Right atrium auricular region (tissue), 2 donors: Measurements from ENCODE around the gene TMEM135. TPM values are rescaled to one million over a fixed set of nuclear protein-coding genes. Genes with fewer than 3 reads are reported as not detected.

Experiments used
- DNase-seq: peaks from one replicate; pipeline ENCODE4 v3.0.0-alpha.2; 2019; ENCODE audit warnings: low spot score
- H3K27ac ChIP-seq, 2 donors: fragments of 200-600 bp; sonication (generic); 1 replicate in 1 of 2; 2 replicates in 1 of 2; pipeline ENCODE4 v1.5.1; 2016 to 2019
- H3K27me3 ChIP-seq, 2 donors: fragments of 200-600 bp; sonication (generic); one replicate each; pipeline versions ENCODE4 v1.5.1 to v1.6.0; 2017 to 2019
- H3K36me3 ChIP-seq: fragments of 200-600 bp; sonication (generic); one replicate; pipeline ENCODE4 v1.5.1; 2016
- H3K4me1 ChIP-seq, 2 donors: fragments of 200-600 bp; sonication (generic); one replicate each; pipeline versions ENCODE4 v1.5.1 to v1.6.0; 2017 to 2019
- H3K4me3 ChIP-seq, 2 donors: fragments of 200-600 bp; sonication (generic); 1 replicate in 1 of 2; 2 replicates in 1 of 2; pipeline ENCODE4 v1.5.1; 2017 to 2019; ENCODE audit warnings: mild to moderate bottlenecking in 1 of 2, moderate library complexity in 1 of 2
- H3K9me3 ChIP-seq, 2 donors: fragments of 200-600 bp; sonication (generic); one replicate each; pipeline ENCODE4 v1.5.1; 2019
- total RNA-seq, 2 donors: library from RNA; depleted of rRNA; stranded (reverse); fragments of >200 nt; gene quantifications; one replicate each; pipeline ENCODE4 v1.1.0, GENCODE V29; 2016
- TF ChIP-seq, protein P1 (sequence below), 2 donors: fragments of 200-600 bp; sonication (generic); IDR thresholded peaks; one replicate each; pipeline ENCODE4 v1.5.1; 2019; ENCODE audit warnings: antibody characterized with exemption in 2 of 2

Gene TMEM135
- total RNA-seq, 2 donors from 2014 or later: 12.2 to 13.0 TPM

DNA sequence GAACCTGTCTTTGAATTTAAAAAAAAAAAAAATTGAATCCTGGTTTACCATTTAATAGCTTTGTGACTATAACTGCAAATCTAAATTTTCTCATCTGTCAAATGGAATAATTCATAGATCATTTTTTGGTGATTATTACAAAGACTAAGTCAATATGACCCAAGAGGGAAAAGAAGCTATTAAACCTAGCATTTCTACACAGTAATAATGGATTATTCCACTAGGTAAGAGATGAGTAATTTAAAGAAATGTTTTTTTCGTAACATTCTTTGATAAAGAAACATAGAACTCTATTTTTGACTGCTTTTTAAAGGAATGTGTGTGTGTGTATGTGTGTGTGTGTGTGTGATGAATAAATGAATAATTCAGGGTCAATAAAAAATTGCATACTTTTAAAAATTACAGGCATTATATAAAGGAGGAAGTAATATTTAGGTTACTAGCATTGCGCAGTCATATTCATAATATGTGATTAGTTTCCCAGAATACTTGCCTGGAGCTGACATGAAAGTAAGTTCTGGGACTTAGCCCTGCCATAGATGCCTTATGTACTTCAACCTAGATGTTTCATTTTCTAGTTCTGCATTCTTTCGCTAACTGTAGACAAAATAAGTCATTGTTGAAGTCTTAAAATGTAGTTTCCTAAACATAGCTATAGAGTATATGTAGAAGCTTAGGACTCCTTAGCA is 72.9 kb downstream of the TMEM135 start:
- Histone ChIP-seq H3K9me3 (no peaks in the 10 kb centered on the region), H3K4me1 (peaks cover 0 to 8% of the 10 kb centered on the region in 2 donors), H3K4me3 (no peak overlapping the region), H3K27ac (no peak overlapping the region), H3K27me3 (no peaks in the 10 kb centered on the region), H3K36me3 (no peaks in the 10 kb centered on the region)
- no peak for DNase-seq
- TF ChIP-seq, protein P1, sequence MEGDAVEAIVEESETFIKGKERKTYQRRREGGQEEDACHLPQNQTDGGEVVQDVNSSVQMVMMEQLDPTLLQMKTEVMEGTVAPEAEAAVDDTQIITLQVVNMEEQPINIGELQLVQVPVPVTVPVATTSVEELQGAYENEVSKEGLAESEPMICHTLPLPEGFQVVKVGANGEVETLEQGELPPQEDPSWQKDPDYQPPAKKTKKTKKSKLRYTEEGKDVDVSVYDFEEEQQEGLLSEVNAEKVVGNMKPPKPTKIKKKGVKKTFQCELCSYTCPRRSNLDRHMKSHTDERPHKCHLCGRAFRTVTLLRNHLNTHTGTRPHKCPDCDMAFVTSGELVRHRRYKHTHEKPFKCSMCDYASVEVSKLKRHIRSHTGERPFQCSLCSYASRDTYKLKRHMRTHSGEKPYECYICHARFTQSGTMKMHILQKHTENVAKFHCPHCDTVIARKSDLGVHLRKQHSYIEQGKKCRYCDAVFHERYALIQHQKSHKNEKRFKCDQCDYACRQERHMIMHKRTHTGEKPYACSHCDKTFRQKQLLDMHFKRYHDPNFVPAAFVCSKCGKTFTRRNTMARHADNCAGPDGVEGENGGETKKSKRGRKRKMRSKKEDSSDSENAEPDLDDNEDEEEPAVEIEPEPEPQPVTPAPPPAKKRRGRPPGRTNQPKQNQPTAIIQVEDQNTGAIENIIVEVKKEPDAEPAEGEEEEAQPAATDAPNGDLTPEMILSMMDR (IDR thresholded peaks at IDR 0.05): no peak

DNA sequence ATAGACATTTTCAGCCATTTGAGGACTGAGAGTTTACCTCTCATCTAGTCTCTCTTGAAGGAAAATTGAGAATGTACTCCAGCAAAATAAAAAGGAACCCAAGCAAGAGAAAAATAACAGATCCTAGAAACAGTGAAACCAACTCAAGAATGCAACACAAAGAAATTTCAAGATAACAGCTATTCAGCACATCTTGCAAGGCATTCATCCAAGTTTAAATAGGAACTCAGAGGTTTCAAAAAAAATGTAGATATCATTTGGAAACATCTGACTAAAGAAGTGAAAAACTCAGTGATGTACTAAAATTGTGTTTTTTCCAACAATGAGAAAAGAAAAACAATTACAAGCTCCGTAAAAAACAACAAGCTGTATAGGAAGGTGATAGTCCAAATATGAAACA is 76.4 kb downstream of the TMEM135 start:
- DNase-seq: no peak
- TF ChIP-seq, protein P1 (IDR thresholded peaks at IDR 0.05): no peak
- no peak overlapping the region for H3K27ac ChIP-seq
- H3K4me1 ChIP-seq: peaks cover 0 to 8% of the 10 kb centered on the region in 2 donors
- H3K9me3 ChIP-seq: no peaks in the 10 kb centered on the region
- no peak overlapping the region for H3K4me3 ChIP-seq
- no peaks in the 10 kb centered on the region for H3K27me3 ChIP-seq
- H3K36me3 ChIP-seq: no peaks in the 10 kb centered on the region

DNA sequence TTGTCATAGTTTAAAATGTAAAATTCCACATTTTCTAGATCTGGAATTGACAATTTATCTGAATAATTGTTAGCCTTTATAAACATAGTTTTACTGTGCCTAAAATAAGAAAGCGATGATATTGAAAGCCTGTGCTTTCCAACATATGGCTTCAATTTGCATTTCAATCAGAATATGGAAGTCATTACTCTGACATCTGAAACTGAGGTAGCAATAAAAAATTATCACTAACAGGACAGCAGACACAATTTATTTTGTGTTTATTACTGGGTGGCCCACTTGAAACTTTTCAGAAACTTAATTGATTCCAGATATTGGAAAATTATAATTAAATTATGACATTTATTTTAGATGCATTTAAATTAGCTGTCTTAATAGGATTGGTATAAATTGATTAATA is 78.5 kb downstream of the TMEM135 start:
- Histone ChIP-seq H3K36me3 (no peaks in the 10 kb centered on the region), H3K27me3 (no peaks in the 10 kb centered on the region), H3K4me3 (no peak overlapping the region), H3K9me3 (no peaks in the 10 kb centered on the region), H3K27ac (no peak overlapping the region), H3K4me1 (peaks cover 0 to 8% of the 10 kb centered on the region in 2 donors)
- TF ChIP-seq, protein P1 (IDR thresholded peaks at IDR 0.05): no peak
- DNase-seq: no peak

DNA sequence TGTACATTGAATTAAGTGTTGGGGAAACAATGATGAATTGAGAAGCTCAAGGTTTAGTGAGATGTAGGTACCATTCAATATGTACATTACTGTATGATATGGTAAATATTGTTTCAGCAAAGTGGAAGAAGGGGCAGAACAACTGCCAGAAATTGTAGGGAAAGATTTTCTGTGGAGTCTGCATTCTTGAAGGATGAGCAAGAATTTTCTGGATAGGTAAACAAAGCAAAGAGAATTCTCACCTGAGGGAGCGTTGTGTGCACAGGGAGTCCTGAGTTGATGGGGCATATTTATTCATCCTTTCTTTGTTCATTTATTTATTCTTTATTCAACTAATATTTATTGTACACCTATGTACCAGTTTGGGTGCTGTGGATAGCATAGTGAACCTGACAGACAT is 83.2 kb downstream of the TMEM135 start:
- no peak for DNase-seq
- Histone ChIP-seq H3K9me3 (no peaks in the 10 kb centered on the region), H3K4me3 (no peak overlapping the region), H3K4me1 (no peaks in the 10 kb centered on the region), H3K27ac (no peak overlapping the region), H3K27me3 (no peaks in the 10 kb centered on the region), H3K36me3 (no peaks in the 10 kb centered on the region)
- TF ChIP-seq, protein P1 (IDR thresholded peaks at IDR 0.05): no peak

DNA sequence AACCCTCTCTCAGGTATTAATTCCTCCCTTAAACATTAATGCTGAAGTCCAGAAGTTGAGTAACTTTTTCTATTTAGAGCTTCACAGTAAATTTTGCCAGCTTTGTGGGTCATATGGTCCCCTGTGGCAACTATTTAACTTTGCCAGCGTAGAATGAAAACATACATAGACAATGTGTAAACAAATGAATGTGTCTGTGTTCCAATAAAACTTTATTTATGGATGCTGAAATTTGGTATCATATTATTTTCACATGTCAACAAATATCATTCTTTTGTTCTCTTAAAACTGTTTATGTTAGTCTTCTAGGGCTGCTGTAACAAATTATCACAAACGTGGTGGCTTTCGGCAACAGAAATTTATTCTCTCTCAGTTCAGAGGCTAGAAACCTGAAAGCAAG is 85.1 kb downstream of the TMEM135 start:
- Histone ChIP-seq H3K4me1 (no peaks in the 10 kb centered on the region), H3K4me3 (no peak overlapping the region), H3K27me3 (no peaks in the 10 kb centered on the region), H3K9me3 (no peaks in the 10 kb centered on the region), H3K27ac (no peak overlapping the region), H3K36me3 (no peaks in the 10 kb centered on the region)
- DNase-seq: no peak
- TF ChIP-seq, protein P1 (IDR thresholded peaks at IDR 0.05): no peak

DNA sequence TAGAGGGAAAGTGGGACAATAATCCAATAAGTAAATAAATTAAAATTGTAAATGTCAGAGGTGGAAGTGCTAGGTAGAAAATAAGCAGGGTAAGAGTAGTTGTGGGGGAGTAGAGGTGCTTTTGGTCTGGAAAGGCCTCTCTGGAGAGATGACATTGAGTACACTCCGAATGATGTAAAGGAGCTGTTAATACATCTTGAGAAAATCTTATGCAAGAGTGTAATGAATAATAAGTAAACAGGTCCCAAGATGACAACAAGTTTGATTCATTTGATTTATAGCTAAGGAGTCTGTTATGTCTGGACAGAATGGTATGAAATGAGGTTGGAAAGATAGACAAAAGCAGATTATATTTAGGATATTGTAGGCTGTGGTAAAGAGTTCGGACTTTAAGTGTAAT is 87.5 kb downstream of the TMEM135 start:
- no peak for DNase-seq

More for the DNA sequence above, 87.5 kb downstream of the TMEM135 start:
- Histone ChIP-seq H3K9me3 (no peaks in the 10 kb centered on the region), H3K4me3 (no peak overlapping the region), H3K36me3 (no peaks in the 10 kb centered on the region), H3K4me1 (no peaks in the 10 kb centered on the region), H3K27me3 (no peaks in the 10 kb centered on the region), H3K27ac (no peak overlapping the region)
- TF ChIP-seq, protein P1 (IDR thresholded peaks at IDR 0.05): no peak
